Measurements from ENCODE around the gene ADRB2.
"Not testable (repeated sequence)": the region's sequence is repeated elsewhere in the genome, so short reads cannot be mapped to it uniquely, and the experiment has no call there.

Gene ADRB2

DNA sequence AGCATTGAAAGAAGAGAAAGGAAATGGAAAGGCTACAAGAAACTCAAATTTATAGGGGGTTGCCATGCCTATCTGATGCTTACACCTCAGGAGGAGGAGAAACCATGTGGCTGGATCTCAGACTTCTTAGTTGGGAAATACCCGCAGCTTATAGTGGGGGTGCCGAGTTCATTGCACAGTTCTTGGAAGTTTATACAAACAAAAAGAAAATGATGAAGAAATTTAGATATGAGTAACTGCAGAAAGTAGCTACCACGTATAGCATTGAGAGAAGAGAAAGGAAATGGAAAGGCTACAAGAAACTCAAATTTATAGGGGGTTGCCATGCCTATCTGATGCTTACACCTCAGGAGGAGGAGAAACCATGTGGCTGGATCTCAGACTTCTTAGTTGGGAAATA lies 23.0 kb upstream of the ADRB2 start:
- not testable (repeated sequence) for DNase-seq (ENCODE audit: low read depth, low spot score); H3K4me3 ChIP-seq (ENCODE audit: low read length)

DNA sequence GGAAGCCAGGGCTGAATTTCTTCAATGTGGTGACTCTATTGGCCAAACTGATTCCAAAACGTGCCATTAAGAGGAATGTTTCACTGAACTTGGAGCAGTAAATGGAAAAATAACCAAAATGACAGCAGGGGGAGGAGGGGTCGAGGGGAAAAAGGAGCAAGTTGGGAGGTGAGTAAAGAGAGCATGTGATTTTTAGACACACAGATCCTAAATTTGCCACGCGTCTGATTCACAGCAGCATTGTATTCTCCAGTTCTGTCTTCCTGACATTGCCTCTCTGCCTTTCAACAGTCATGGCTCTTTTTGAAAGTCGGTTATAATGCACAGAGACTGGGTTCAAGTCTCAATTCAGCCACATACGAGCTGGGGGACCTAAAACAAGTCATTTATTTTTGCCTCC lies 22.0 kb upstream of the ADRB2 start:
- DNase-seq (ENCODE audit: low read depth, low spot score): no peak
- no peak overlapping the region for H3K4me3 ChIP-seq (ENCODE audit: low read length)

DNA sequence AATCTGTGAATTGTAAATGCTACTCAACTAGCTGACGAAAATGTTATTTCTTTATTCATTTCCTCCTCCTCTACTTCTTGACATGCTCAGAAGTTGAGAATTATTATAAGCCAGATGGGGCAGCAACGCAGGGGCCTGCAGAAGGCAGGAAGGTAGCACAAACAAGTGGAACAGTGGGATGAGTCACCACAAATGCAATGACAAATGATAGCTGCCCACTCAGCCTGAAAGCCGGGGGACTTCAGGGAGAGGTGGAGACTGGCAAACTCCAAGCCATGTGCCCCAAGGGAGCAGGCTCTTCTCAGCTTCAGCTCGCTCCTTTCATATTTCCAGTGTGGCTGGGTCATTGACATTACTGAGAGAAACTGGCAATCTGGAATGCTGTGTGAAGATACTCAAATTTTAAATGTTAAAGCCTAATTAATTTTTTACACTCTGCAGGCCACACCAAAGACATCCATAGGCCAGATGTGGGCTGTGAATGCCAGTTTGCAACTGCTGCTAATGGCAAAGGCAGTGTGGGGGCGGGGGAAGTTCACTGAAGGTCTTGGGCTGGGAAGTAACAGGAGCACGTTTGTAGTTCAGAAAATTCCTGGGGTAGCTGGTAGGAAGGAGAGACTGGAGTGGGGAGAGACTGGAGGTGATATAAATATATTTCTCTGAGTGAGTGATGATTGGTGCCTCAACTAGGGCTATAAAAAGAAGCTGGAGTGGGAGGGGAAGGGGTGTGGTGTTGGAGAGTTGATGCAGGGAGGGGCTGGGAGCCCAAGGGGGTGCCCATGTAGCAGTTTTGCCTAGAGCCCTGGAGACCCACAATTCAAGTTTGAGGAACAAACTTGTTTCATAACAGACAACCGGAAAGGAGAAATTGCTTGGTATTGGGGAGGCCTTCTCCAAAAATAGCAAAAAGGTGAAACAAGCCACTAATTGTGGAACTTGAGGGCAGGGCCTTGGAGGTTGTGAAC lies 20.8 kb upstream of the ADRB2 start:
- H3K4me3 ChIP-seq (ENCODE audit: low read length): no peak overlapping the region
- DNase-seq (ENCODE audit: low read depth, low spot score): no peak

DNA sequence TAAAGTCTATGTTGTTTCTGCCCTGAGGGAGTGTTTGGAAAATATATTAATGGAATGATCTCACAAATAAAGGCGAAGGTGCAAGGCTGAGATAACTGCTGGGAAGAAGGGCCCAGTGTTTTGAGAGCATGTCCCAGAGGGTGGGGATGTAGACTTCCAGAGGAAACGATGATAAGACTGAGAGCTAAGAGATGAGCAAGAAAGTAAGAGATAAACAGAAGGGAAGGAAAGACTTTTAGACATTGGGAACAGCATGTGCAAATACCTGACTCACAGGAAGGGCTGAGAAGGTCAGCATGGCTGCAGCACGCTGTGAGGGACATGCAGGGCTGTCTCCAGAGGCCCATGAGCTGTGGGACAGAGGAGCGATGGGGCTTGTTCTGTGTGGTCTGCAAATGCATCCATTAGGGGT lies 19.9 kb upstream of the ADRB2 start:
- no peak for DNase-seq (ENCODE audit: low read depth, low spot score)

DNA sequence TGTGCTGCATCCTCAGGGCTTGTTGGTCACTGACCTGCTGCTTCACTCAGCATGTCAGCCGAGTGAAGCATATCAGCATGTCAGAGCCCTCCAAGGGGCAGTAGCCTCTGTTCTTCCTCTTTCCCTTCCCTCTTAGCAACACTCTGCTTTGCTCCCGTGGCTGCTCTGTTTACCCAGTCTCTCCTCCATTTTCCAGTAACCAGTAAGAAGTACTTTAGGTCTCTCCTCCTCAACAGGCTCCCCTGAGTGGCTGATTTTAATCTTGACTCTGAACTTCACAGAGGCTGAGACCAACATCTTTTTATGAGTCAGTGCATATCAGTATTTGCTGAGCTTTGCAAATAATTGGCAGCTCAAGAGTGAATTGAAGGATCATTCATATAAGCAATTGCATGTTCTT lies 18.6 kb upstream of the ADRB2 start:
- no peak overlapping the region for H3K4me3 ChIP-seq (ENCODE audit: low read length)
- no peak for DNase-seq (ENCODE audit: low read depth, low spot score)

More for the DNA sequence above, 19.9 kb upstream of the ADRB2 start:
- no peak overlapping the region for H3K4me3 ChIP-seq (ENCODE audit: low read length)

DNA sequence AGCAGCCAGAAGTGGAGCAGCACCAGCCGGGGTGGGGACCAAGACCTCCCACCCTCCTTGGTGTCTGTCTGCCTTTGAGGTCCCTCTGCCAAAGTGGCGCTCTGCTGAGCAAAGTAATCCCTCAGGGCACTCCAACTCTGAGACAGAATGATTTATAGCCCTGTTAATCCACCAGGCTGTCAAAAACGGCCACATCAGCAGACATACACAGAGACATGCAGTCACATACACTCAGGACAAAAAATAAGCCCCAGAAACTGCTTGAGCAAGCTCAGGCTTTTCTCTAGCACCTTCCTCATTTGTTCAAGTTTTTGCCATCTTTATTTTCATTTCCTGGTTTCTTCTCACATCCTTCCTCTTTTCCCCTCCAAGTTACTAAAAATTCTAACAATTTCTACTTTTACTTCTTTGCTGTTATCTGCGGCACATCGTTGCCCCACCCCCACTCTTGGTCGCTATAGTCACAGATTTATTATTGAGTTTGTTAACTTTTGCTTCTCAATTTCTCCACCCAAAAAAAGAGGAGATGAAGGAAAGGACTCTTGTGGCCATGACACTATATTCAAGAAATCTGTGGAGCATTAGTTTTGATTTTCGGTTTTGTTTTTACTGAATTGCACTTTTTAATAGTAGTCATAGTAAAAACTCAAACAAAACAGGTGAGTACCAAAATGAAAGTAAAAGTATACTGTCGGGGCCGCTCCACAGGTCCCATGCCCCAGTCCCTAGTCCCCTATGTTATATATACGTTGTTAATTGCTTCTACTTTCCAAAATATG lies 17.4 kb upstream of the ADRB2 start:
- DNase-seq (ENCODE audit: low read depth, low spot score): no peak
- H3K4me3 ChIP-seq (ENCODE audit: low read length): peak overlapping the region; percentile 27

DNA sequence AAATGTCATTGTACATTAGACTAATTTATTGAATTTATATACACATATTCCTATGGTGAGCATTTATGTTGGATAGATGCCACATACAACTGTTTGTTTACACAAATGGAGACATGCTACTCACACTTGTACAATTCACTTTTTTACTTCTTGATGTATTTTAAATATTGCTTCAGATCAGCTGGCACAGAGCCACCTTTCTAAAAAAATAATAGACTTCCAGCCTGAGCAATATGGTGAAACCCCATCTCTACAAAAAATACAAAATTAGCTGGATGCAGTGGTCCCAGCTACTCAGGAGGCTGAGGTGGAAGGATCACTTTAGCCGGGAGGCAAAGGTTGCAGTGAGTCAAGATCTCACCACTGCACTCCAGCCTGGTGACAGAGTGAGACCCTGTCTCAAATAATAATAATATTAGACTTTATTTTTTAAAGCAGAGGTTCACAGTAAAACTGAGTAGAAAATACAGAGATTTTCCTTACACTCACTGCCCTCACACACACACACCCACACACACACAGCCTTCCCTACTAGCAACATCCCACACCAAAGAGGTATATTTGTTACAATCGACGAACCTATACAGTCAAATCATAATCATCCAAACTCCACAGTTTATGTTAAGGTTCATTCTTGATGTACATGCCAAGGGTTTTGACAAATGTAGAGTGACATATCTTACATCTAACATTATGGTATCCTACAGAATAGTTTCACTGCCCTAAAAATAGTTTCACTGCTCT lies 16.5 kb upstream of the ADRB2 start:
- no peak overlapping the region for H3K4me3 ChIP-seq (ENCODE audit: low read length)
- no peak for DNase-seq (ENCODE audit: low read depth, low spot score)

DNA sequence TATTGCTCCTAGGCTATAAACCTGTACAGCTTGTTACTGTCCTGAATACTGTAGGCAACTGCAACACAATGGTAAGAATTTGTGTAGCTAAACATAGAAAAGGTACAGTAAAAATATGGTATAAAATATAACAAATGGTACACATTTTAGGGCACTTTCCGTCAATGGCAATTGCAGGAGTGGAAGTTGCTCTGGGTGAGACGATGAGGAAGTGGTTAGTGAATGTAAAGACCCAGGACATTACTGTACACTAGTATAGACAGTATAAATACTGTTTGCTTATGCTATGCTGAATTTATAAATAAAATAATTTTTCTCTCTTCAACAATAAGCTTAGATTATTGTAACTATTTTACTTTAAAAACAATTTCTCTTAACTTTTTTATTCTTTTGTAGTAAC lies 15.6 kb upstream of the ADRB2 start:
- no peak for DNase-seq (ENCODE audit: low read depth, low spot score)
- H3K4me3 ChIP-seq (ENCODE audit: low read length): no peak overlapping the region

DNA sequence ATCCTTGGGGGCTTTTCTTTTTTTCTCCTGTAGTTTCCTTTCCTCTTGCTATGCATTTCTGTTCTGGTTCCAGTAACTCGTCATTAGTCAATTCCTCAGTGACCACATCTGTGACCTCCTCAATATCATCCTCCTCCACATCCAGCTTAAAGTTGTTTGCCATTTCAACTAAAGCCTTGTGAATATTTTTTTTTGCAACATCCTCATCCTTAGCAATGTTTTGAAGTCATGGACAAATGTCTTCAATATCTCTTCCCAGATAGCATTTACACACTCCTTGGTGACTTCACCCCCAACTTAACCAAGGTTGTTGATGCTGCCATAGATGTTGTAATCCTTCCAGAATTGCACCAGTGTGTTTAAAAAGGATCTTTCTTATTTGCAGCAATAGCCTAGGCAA lies 14.7 kb upstream of the ADRB2 start:
- DNase-seq (ENCODE audit: low read depth, low spot score): no peak
- no peak overlapping the region for H3K4me3 ChIP-seq (ENCODE audit: low read length)

DNA sequence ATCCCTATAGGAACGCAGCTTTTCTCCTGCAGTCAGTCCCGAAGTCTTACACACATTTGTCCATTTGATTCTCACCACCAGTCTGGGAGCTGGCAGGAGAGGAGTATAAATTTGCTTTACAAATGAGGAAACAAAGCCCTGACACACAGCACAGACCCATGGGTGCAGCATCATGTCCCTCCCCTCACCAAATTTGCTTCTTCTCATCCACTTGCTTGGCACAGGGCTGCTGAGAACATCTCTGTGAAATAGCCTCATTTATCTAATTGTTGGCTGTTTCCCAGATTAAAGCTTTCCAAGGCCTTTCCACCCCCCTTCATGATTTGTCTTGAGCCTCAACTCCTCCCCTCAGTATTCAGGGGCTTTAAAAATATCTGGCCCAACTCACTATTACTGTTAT lies 11.3 kb upstream of the ADRB2 start:
- DNase-seq (ENCODE audit: low read depth, low spot score): no peak
- no peak overlapping the region for H3K4me3 ChIP-seq (ENCODE audit: low read length)

DNA sequence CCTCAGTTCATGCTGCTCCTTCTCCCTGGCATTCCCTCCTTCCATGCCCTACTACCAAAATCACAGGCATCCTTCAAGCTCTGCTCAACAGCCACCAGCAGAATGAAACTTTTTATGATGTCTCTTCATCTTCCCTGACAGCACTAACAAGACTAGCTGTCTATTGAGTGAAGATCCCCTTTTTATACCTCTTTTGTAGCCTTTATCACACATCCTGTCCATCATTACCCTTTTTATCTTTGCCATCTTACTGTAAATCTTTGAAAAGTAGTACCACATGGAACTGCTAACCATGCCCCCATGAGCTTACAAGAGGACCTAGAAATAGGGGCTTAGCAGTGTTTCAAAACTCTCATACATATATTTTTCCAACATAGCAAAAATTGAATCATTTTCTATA lies 10.8 kb upstream of the ADRB2 start:
- H3K4me3 ChIP-seq (ENCODE audit: low read length): no peak overlapping the region
- no peak for DNase-seq (ENCODE audit: low read depth, low spot score)

DNA sequence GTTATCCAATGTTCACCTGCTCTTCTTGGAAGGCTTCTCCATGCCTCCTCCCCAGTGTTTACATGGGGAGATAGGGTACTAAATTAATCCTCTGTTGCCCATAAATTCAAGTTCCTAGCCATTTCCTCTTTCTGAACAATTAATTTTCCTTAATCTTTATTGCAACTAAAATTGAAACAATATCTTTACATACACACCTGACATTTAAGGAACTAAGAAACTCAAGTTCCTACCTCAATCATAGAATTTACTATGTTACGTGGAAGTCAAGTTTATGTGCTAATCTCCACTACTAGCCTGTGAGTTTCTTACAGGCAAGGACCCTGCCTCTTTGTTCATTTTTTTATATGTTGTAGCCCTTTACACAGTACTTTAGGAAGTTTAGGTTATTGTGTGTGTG lies 10.1 kb upstream of the ADRB2 start:
- DNase-seq (ENCODE audit: low read depth, low spot score): no peak

DNA sequence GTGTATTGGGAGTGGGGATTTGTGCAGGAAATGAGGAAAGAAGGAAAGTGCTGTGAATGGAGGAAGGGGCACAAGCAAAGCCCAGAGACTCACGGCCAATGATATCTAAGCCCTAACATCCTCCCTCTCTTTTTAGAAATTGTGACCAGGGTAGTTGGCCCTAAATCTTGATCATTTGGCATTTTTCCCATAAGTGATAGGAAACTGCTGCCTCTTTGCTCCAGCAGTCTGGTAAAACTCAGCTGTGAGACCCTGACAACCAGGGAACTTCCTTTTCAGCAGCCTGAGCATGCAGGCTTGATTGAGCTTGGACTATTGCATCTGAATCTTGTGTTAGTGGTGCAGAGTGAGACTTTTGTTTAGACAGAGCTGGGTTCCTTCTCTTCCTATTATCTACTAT lies 9.6 kb upstream of the ADRB2 start:
- no peak overlapping the region for H3K4me3 ChIP-seq (ENCODE audit: low read length)
- DNase-seq (ENCODE audit: low read depth, low spot score): no peak

More for the DNA sequence above, 10.1 kb upstream of the ADRB2 start:
- H3K4me3 ChIP-seq (ENCODE audit: low read length): no peak overlapping the region

DNA sequence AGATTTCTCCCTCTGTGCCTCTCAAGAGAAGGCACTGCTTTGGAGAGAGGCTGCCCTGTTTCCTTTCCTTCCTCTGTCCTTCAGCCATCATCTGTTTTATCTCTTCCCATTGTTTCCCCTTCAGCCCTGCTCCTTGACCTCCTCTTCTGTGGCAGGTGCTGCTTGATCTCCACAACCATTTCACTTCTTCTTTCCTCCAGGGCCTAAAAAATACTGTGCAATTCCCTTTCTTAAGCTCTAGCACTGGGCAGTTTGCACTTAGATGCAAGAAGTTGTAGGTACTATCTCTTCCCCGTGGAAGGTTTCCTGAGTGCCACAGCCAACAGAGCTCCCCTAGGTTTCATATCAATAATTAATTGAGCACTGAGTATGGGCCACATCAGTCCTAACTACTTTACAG lies 8.8 kb upstream of the ADRB2 start:
- DNase-seq (ENCODE audit: low read depth, low spot score): no peak
- no peak overlapping the region for H3K4me3 ChIP-seq (ENCODE audit: low read length)

DNA sequence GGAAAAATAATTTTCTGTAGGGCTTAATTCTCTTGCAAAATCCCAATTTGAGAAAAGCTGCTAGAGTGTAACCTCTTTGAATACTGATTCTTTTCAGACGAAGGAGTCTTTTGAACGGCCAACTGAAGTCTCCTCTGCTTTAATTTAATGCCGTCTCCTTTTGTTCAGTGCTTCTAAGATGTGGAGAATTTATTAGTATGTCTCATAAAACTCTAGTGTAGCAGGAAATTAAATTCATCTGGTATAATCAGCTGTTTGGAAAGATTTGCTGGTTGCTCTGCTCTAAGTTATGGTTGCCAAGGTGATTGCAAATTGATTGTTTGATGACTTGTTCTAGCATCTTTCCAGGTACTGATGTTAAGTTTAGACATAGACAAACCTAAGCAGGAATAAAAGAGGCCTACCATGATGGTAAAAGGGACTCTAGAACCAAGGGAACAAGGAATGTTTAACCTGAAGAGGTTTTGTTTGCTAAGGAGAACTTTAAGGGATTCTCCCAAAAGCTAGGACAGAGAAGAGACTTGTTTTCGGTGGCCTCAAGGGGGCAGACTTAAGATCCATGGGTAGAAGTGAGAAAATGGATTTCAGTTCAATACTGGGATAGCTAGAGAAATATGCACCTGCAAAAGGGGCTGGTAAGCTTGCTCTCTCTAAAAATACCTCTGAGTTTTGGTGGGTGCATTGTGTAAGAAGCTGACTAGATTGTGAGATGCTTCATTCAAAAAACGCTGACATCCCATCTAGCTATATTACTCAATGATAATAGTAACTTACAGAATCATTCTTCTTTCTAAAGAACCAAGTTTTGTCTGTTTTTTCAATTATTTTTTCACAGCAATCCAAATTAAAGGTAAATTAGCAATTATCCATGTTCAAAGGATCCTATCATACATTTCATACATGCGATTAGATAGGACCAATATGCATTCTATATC lies 5.7 kb upstream of the ADRB2 start:
- DNase-seq (ENCODE audit: low read depth, low spot score): peak; percentile 32
- H3K4me3 ChIP-seq (ENCODE audit: low read length): no peak overlapping the region

DNA sequence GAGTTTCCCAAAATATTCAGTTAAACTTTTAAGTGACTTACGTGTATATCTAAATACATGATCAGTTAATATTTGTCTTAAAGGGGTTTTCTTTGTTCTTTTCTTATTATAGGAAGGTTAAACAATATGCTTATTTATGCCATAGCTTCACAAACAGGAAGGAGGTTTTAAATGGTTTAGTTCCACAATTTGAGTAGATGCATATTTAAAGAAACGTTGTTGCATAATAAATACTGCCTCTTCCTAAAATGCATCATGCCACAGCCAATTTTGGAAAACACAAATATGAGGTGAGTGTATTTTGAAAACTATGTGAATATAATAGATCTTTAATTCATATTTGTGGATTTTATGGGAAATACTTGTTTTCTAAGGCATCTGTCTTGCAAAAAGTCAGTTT lies 2.5 kb upstream of the ADRB2 start:
- DNase-seq (ENCODE audit: low read depth, low spot score): no peak
- no peak overlapping the region for H3K4me3 ChIP-seq (ENCODE audit: low read length)

DNA sequence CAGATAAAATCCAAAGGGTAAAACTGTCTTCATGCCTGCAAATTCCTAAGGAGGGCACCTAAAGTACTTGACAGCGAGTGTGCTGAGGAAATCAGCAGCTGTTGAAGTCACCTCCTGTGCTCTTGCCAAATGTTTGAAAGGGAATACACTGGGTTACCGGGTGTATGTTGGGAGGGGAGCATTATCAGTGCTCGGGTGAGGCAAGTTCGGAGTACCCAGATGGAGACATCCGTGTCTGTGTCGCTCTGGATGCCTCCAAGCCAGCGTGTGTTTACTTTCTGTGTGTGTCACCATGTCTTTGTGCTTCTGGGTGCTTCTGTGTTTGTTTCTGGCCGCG lies 727 bp upstream of the ADRB2 start:
- H3K4me3 ChIP-seq (ENCODE audit: low read length): peak overlapping the region; percentile 57
- no peak for DNase-seq (ENCODE audit: low read depth, low spot score)

DNA sequence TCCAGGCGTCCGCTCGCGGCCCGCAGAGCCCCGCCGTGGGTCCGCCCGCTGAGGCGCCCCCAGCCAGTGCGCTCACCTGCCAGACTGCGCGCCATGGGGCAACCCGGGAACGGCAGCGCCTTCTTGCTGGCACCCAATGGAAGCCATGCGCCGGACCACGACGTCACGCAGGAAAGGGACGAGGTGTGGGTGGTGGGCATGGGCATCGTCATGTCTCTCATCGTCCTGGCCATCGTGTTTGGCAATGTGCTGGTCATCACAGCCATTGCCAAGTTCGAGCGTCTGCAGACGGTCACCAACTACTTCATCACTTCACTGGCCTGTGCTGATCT lies 294 bp downstream of the ADRB2 start:
- peak overlapping the region; percentile 57 for H3K4me3 ChIP-seq (ENCODE audit: low read length)
- DNase-seq (ENCODE audit: low read depth, low spot score): no peak

DNA sequence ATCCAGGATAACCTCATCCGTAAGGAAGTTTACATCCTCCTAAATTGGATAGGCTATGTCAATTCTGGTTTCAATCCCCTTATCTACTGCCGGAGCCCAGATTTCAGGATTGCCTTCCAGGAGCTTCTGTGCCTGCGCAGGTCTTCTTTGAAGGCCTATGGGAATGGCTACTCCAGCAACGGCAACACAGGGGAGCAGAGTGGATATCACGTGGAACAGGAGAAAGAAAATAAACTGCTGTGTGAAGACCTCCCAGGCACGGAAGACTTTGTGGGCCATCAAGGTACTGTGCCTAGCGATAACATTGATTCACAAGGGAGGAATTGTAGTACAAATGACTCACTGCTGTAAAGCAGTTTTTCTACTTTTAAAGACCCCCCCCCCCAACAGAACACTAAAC lies 1.3 kb downstream of the ADRB2 start:
- H3K4me3 ChIP-seq (ENCODE audit: low read length): no peak overlapping the region
- no peak for DNase-seq (ENCODE audit: low read depth, low spot score)
